Left lobe of liver (tissue), 2 donors: ENCODE measurements around the gene ASB18. TPM values are rescaled to one million over a fixed set of nuclear protein-coding genes. Genes with fewer than 3 reads are reported as not detected.

ENCODE experiments used
- ATAC-seq: fragments of 200-7000 bp; cut with Tn5 transposase; one replicate; pipeline ENCODE4 v1.9.1; 2020; ENCODE audit warnings: mild to moderate bottlenecking, moderate library complexity
- DNase-seq: peaks from one replicate; pipeline ENCODE4 v3.0.0-alpha.2; 2020; ENCODE audit warnings: low spot score
- total RNA-seq: library from RNA; stranded (reverse); gene quantifications from one replicate; pipeline ENCODE4 v1.2.1, GENCODE V29; 2021
- donor health status: DM: no; HTN: no; CAD: no; lungs with moderate emphysema.
- donor health status: DM: no; HTN: yes; CAD: no.

ASB18 gene
- total RNA-seq, 1 donor from 2014 or later = not detected

DNA sequence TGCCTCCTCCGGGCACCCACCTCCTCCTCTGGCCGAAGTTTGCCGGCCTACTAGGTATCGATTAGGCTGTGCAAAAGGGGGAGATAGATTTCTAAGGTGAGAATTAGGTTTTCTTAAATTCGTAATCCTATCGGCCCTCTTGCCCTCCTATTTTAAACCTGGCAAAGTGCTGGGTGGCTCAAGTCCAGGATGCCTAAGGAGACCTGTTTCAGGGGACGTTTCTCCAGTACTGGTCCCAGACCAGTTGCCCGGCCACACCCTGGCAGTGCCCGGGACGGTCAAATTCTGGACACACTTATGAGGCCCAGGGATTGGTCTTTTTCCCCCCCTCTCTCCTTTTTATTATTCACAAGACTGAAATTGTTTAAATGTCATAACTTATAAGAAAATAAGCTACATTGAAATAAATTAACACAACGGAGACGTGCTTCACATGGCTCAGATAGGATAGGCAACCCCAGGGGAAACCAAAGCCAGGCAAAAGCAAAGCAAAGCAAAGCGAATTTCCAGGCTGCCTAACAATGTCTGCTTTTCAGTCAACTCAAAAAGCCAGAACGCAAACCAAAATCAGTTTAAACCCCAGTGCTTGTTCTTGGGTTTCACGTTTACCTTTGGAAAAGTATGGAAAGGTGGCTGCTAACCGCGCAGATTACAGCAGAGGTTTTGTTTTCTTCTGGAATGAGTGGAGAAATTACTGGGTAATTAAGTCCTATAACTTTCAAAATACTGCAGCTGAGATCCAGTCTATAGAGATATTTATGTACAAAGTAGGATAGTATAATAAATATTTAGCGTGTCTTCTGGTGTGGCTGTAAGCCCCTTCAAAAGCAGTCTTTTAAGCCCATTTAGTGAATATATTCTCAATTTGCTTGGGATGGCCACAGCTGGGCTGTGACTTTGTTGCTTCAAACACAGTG, 99.0 kb downstream of the ASB18 start:
- DNase-seq (no peak), ATAC-seq (no peak)

- DNase-seq = no peak
Measured at GRCh38 chr2:236164201-236164924, 99.8 kb downstream of the ASB18 start.

DNA sequence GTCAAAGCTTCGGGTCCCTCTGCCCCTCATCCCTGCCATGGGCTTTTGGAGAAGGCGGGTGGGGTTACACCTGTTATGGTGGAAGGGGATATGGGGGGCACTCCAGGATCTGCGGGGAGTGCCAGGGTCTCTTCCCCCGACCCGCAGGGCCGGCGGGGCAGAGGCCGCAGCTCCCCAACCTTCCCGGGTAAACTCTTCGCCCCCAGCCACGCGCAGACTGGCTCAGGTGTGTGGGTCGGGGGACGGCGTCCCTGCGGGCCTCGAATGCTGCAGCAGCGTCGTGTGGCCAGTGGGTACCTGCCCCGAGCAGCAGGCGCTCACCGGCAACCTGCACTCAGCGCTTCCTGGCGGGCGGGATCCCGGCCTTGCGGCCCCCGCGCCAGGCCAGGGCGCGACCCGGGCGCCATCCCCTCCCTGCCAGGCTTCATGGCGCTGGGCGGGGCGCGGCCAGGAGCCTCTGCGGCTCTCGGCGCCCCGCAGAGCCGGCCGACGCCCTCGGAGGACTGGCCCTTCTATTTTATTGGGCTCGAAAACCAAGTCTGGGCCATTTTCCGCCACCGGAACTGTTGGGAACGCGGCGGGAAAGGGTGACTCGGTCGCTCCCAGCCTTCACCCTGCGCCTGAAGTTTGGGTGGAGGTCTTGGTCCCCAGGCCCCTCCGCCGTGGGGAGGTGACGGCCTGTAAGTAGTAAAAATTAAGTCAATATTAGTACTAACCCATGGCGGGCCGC, 100.6 kb downstream of the ASB18 start:
- DNase-seq (no peak), ATAC-seq (no peak)

More at GRCh38 chr2:236164201-236164924, 99.8 kb downstream of the ASB18 start:
- no peak for ATAC-seq

- ATAC-seq (no peak), DNase-seq (no peak)
Measured at GRCh38 chr2:236162882-236163470, 101.2 kb downstream of the ASB18 start.

- ATAC-seq = no peak
- DNase-seq = no peak
Measured at GRCh38 chr2:236162031-236162845, 102.0 kb downstream of the ASB18 start.

- DNase-seq = no peak
- no peak for ATAC-seq
Measured at GRCh38 chr2:236161531-236161930, 102.7 kb downstream of the ASB18 start.

GRCh38 chr2:236161082-236161462, 103.1 kb downstream of the ASB18 start:
- no peak for DNase-seq

GRCh38 chr2:236160366-236161081, 103.7 kb downstream of the ASB18 start:
- DNase-seq = no peak
- ATAC-seq = no peak

More at GRCh38 chr2:236161082-236161462, 103.1 kb downstream of the ASB18 start:
- ATAC-seq = no peak

GRCh38 chr2:236159778-236160170, 104.4 kb downstream of the ASB18 start:
- DNase-seq (no peak), ATAC-seq (no peak)

- DNase-seq (no peak), ATAC-seq (no peak)
Measured at GRCh38 chr2:236158969-236159777, 105.0 kb downstream of the ASB18 start.

DNA sequence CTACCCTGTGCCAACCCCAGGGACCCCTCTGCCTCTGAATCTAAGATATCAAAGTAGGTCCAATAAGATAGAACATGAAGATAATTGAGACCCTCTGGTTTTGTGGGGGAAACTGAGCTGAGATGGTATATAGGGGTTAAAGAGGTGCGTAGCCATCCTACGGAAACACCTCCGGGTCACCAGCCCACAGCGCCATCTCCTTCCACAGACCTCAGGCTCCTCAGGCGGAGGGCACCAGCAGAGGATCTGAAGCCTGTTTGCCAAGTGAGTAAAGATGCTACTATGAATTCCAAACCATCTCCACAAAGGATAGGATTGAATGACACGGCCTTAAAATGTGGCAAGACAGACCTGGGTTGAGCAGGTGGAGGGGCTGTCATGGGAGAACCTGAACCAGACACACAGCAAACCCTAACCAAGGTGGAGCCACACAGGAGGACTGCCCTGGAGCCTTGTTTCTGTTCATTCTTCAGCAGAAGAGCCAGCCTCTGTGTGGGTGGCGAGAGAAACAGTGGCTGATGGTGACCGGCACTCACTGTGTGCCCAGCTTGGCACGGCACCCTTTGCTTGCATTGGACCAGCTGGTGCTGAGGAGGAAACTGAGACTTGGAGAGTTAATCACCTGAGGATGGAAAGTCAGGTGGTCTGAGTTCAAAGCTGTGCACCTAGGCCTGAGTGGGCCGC, 106.2 kb downstream of the ASB18 start:
- DNase-seq = no peak

GRCh38 chr2:236157366-236157765, 106.8 kb downstream of the ASB18 start:
- no peak for ATAC-seq
- no peak for DNase-seq

More for the DNA sequence above, 106.2 kb downstream of the ASB18 start:
- no peak for ATAC-seq

DNA sequence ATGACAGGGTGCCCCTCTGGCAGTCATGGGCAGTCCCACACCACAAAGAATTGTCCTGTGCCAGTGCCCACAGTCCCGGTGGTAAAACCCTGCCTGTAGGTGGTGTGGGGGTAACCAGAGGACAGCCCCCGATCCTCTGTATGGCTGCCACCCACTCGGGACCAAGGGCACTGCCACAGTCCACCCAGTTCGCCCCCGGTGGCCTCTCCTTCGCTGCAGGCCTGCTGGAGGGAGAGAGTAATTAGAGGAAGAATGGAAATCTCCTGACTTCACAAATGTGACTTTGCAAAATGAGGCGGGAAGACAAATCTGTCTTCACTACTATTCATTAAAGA, 107.4 kb downstream of the ASB18 start:
- ATAC-seq (no peak), DNase-seq (no peak)

DNA sequence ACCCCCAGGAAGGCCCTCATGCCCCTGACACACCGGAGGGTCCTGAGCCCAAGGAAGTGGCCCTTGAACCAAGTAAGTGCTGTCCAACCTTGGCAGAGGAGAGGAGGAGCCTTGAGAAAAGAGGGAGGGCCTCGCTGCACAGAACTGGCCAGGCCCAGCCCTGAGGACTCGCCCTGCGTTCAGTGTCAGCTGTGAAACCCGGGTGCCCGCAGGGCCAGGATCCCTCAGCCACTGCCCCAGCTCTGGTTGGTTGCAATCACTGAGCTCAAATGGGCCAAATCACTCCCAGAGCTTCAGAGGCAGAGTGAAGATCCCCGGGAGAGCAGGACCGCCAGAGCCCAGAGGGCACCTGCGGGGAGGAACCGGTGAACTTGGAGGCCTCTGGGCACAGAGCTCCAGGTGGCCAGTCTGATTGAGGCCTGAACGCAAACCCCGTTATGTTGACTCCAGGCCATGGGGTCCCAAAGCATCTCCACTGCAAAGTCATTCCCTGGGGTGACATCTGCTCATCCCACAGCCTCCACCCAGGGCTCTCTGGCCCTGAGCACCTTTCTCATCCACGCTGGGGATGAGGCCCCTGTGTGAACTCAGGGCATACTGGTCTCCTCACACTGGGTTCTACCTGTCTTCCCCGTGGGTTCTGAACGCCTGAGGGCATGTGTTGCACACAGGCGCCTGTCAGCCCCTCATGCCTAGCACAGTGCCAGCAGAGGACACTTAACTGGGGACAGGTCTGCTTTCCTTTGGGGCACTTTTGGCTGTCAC, 107.9 kb downstream of the ASB18 start:
- ATAC-seq (no peak), DNase-seq (no peak)

GRCh38 chr2:236155406-236155805, 108.8 kb downstream of the ASB18 start:
- no peak for ATAC-seq
- no peak for DNase-seq

DNA sequence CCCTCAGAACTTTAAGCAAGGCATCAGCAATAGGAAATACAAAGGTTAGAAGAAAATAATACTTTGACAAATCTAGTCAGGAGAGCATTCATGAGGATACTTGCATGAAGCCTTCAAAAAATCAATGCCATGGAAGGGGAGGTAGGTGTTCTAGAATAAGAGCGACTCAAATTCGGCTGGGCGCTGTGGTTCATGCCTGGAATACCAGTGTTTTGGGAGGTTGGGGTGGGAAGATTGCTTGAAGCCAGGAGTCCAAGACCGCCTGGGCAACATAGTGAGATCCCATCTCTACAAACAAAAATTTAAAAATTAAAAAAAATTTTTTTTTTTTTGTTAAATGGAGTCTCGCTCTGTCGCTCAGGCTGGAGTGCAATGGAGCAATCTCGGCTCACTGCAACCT, 117.8 kb downstream of the ASB18 start:
- ATAC-seq = no peak
- DNase-seq = no peak

DNA sequence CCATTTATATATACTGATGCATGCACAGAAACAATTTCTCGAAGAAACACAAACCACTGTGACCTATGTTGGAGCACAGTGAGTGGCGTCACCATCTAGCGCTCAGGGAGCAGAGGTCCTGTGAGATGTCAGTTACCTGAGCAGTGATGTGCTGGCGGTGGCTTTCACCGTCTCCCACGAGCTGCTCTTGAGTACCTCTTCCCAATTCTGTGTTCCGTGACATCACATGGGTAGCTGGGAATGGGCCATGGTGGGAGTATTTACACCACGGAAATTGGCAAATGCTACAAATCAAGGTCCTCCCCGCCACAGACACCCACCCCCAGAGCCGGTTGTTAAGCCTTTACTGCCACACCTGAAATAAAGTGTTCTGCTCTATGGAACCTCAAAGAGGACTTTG, 120.4 kb downstream of the ASB18 start:
- no peak for DNase-seq
- no peak for ATAC-seq
